Testis (tissue), 5 donors: ENCODE measurements around the gene LIPM. TPM values are rescaled to one million over a fixed set of nuclear protein-coding genes. Genes with fewer than 3 reads are reported as not detected.

Experiments
- DNase-seq: peaks from one replicate; pipeline ENCODE4 v3.0.0-alpha.2; 2019
- H3K27ac ChIP-seq, 2 donors: fragments of 200-600 bp; sonication (generic); one replicate each; pipeline ENCODE4 v1.5.1; 2019
- H3K27me3 ChIP-seq: fragments of 200-600 bp; sonication (generic); one replicate; pipeline ENCODE4 v1.5.1; 2019
- H3K36me3 ChIP-seq: fragments of 200-600 bp; sonication (generic); one replicate; pipeline ENCODE4 v1.5.1; 2017; ENCODE audit warnings: low read depth; ENCODE audit errors: missing control alignments
- H3K4me1 ChIP-seq: fragments of 200-600 bp; sonication (generic); one replicate; pipeline ENCODE4 v1.5.1; 2019
- H3K4me3 ChIP-seq, 2 donors: fragments of 200-600 bp; sonication (generic); one replicate each; pipeline ENCODE4 v1.5.1; 2017 to 2019
- H3K9me3 ChIP-seq: fragments of 200-600 bp; sonication (generic); one replicate; pipeline ENCODE4 v1.5.1; 2017
- POLR2A ChIP-seq: fragments of 450-650 bp; IDR thresholded peaks from one replicate; pipeline ENCODE4 v1.6.1; 2017; ENCODE audit warnings: antibody characterized with exemption, mild to moderate bottlenecking, moderate library complexity
- WGBS, 2 donors: methylation state at CpG; one replicate each; pipeline ENCODE4 v1.1.5; 2018; 5-methylcytosine and 5-hydroxymethylcytosine counted together
- intact Hi-C: fragments of 100-400 bp; cut with DNase I; formaldehyde crosslinking; loops from one replicate; pipeline ENCODE4 v1.15.1; 2023; ENCODE audit warnings: low total_unique reads
- long read RNA-seq, 2 donors: transcript quantifications; one replicate each; lab custom pipeline, GENCODE V29; 2026
- polyA plus RNA-seq: library from polyadenylated mRNA; stranded (reverse); fragments of 350-450 nt; fragmentation: Illumina TruSeq; extraction: RNeasy Lipid Tissue Mini Kit (QIAGEN cat#74804); gene quantifications from one replicate; pipeline ENCODE4 v1.2.3, GENCODE V29; 2014; ENCODE audit warnings: low read depth, low replicate concordance; ENCODE audit not compliant: insufficient read depth
- total RNA-seq, 2 donors: library from RNA; depleted of rRNA; stranded (reverse); fragments of >200 nt; gene quantifications; one replicate each; pipeline ENCODE4 v1.2.3, GENCODE V29; 2016
- TF ChIP-seq, protein P1 (sequence below), 3 experiments: fragments of 450-650 bp in 2 of 3; fragments of 200-600 bp in 1 of 3; sonication (generic) in 1 of 3; IDR thresholded peaks; one replicate each; pipeline ENCODE4 v1.5.1; 2016 to 2019; ENCODE audit warnings: antibody characterized with exemption in 3 of 3, mild to moderate bottlenecking in 2 of 3, moderate library complexity in 1 of 3

Gene LIPM, protein sequence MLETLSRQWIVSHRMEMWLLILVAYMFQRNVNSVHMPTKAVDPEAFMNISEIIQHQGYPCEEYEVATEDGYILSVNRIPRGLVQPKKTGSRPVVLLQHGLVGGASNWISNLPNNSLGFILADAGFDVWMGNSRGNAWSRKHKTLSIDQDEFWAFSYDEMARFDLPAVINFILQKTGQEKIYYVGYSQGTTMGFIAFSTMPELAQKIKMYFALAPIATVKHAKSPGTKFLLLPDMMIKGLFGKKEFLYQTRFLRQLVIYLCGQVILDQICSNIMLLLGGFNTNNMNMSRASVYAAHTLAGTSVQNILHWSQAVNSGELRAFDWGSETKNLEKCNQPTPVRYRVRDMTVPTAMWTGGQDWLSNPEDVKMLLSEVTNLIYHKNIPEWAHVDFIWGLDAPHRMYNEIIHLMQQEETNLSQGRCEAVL
- total RNA-seq (not detected), polyA plus RNA-seq (not detected)
- long read RNA-seq, donor 1: 0 reads
- long read RNA-seq, donor 2: 0 reads

DNA sequence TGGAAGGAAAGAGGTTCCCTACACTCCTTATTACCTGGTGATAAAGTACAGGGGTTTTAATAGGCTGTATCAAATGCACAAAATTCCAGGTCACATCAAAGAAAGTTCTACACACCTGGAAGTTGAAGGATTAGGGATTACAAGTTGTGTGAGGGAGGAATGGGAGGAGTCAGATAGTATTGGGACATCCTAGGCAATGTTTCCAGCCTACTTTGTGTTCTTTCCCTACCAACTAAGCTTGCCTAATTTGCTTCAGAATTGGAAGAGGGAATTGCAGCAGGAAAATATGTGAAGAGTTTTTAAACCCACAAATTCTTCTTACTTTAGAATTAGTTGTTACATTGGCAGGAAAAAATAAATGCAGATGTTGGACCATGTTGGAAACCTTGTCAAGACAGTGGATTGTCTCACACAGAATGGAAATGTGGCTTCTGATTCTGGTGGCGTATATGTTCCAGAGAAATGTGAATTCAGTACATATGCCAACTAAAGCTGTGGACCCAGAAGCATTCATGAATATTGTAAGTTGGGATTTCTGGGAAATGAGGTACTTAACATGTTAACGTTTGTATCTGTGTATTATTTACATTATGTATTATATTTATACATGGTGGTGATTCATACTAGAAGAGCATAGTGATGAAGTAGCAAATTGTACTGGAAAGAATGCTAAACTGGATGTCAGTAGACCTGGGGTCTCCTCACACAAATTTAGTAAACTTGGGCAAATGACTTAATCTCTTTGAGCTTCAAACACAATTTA, at the start of gene LIPM:
Gene LIPM, plus strand, starts transcription at position 208 of the 763 bp plus-strand sequence. Its CDS starts 167 bp downstream, at position 375.
- H3K27me3 ChIP-seq: no peaks in the 10 kb centered on the region
- no peaks in the 10 kb centered on the region for H3K4me1 ChIP-seq
- WGBS, 2 donors: 88% methylated on average over 2 of the region's 2 CpGs
- H3K27ac ChIP-seq: no peak within 1 kb of the TSS
- H3K9me3 ChIP-seq: no peaks in the 10 kb centered on the region
- H3K36me3 ChIP-seq: no peaks in the 10 kb centered on the region
- H3K4me3 ChIP-seq: no peak within 1 kb of the TSS
- no peak for DNase-seq
- TF ChIP-seq POLR2A: no peak
- TF ChIP-seq, protein P1, sequence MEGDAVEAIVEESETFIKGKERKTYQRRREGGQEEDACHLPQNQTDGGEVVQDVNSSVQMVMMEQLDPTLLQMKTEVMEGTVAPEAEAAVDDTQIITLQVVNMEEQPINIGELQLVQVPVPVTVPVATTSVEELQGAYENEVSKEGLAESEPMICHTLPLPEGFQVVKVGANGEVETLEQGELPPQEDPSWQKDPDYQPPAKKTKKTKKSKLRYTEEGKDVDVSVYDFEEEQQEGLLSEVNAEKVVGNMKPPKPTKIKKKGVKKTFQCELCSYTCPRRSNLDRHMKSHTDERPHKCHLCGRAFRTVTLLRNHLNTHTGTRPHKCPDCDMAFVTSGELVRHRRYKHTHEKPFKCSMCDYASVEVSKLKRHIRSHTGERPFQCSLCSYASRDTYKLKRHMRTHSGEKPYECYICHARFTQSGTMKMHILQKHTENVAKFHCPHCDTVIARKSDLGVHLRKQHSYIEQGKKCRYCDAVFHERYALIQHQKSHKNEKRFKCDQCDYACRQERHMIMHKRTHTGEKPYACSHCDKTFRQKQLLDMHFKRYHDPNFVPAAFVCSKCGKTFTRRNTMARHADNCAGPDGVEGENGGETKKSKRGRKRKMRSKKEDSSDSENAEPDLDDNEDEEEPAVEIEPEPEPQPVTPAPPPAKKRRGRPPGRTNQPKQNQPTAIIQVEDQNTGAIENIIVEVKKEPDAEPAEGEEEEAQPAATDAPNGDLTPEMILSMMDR (IDR thresholded peaks at IDR 0.05): no peak
- intact Hi-C loops: no loop called here

DNA sequence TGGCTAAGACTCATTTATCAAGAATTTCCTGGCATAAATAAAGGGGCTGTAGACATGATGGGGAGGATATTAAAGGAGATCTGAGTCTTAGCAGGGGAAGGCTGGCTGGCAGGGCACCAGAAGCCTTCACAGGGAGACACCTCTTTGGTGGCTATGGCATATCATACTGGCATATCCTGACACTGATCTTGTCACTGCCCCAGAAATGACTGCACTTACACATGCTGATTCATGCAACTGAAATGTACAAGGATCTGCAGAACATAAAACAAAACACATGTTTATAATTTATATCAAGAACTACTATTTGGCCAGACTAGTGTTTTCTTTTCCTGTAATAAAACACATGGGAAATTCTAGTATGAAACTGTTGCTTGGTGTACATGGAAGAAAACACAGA, 48.2 kb upstream of the LIPM start:
- Histone ChIP-seq H3K9me3 (no peaks in the 10 kb centered on the region), H3K27ac (no peak overlapping the region), H3K27me3 (no peaks in the 10 kb centered on the region), H3K36me3 (no peaks in the 10 kb centered on the region), H3K4me3 (no peak overlapping the region), H3K4me1 (no peaks in the 10 kb centered on the region)
- intact Hi-C loops: no loop called here
- no peak for TF ChIP-seq POLR2A
- TF ChIP-seq, protein P1 (IDR thresholded peaks at IDR 0.05): no peak
- DNase-seq: no peak

DNA sequence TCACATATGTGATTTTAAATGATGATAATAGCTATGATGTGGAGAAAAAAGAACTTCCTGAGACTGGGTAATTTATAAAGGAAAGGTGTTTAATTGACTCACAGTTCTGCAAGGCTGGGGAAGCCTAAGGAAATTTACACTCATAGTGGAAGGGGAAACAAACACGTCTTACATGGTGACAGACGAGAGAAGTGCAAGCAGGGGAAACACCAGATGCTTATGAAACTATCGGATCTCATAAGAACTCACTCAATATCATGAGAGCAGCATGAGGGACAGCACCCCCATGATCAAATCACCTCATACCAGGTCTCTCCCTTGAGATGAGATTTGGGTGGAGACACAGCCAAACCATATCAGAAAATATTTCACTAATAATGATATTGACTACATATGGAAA, 46.8 kb upstream of the LIPM start:
- WGBS, 2 donors: 74 to 82% methylated on average over 3 of the region's 3 CpGs
- intact Hi-C loops: no loop called here
- H3K36me3 ChIP-seq: no peaks in the 10 kb centered on the region
- no peaks in the 10 kb centered on the region for H3K9me3 ChIP-seq
- H3K4me1 ChIP-seq: no peaks in the 10 kb centered on the region
- TF ChIP-seq, protein P1 (IDR thresholded peaks at IDR 0.05): no peak
- no peak for TF ChIP-seq POLR2A
- H3K4me3 ChIP-seq: no peak overlapping the region
- no peaks in the 10 kb centered on the region for H3K27me3 ChIP-seq
- no peak for DNase-seq
- H3K27ac ChIP-seq: no peak overlapping the region

DNA sequence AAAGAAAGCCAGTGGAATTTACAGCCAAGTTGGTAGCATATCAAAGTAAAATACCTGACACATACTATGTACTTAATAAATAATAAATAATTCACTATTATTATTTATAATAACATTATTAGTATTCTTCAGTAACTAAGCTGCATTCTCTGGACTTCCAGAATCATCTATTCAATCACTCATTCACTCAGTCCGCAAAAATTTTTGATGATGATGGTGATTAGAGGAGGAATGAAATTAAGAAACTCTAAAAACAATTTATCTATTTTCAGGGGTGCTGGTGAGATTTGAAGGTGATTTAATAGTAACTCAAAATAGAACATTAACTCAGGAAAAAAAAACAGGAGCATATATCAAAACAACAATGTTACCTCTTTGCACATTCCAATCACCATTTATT, 45.9 kb upstream of the LIPM start:
- Histone ChIP-seq H3K27ac (no peak overlapping the region), H3K4me3 (no peak overlapping the region), H3K27me3 (no peaks in the 10 kb centered on the region), H3K4me1 (no peaks in the 10 kb centered on the region), H3K9me3 (no peaks in the 10 kb centered on the region), H3K36me3 (no peaks in the 10 kb centered on the region)
- WGBS, 2 donors: 0 to 69% methylated on average over 1 of the region's 1 CpG
- TF ChIP-seq, protein P1 (IDR thresholded peaks at IDR 0.05): no peak
- DNase-seq: no peak
- intact Hi-C loops: no loop called here
